ENCODE results near the gene OR2V1. TPM values are rescaled to one million over a fixed set of nuclear protein-coding genes. Genes with fewer than 3 reads are reported as not detected.

The OR2V1 gene
- total and polyA plus RNA-seq, 2 of the 13 experiments (the other 11 are each of a cell fraction or from before 2014, with no cell fraction given): not detected

DNA sequence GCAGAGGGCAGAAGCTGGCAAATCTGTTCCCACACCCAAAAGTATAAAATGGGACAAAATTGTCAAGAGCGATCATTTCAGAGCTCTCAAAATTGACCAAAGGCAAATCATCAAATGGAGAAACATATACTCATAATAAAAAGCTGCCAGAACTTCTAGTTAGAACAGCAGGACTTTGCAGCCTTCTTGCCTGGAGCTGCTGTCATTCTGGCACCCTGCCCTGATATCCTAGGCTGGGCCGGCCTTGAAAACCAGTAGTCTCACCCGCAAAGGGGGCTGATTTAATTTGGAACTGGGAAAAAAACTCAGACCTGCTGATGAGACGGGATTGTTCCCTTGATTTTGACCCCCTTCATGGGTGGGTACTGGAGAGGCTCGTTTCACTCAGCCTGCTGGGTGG is 18.5 kb downstream of the OR2V1 start:
- Histone ChIP-seq H3K4me1 (ENCODE audit: insufficient read depth, low read length) (no peaks in the 10 kb centered on the region), H3K36me3 (replicated peaks in 1 of 2; ENCODE audit: control insufficient read depth in 1 of 2, insufficient read depth in 2 of 2, low read length in 2 of 2) (no peaks in the 10 kb centered on the region), H3K4me2 (ENCODE audit: low read depth, low read length) (no peak overlapping the region), H4K20me1 (ENCODE audit: insufficient read depth, low read length) (no peaks in the 10 kb centered on the region), H3K27me3 (ENCODE audit: control insufficient read depth in 1 of 2, insufficient read depth in 2 of 2, low read length in 2 of 2) (peaks cover 6 to 60% of the 10 kb centered on the region in 2 experiments), H2AFZ (ENCODE audit: low read length) (no peak overlapping the region), H3K79me2 (ENCODE audit: insufficient read depth, low read length) (no peaks in the 10 kb centered on the region), H3K9me3 (ENCODE audit: low read length) (no peaks in the 10 kb centered on the region), H3K9ac (ENCODE audit: insufficient read depth, low read depth, low read length) (no peak overlapping the region), H3K4me3 (replicated peaks in 1 of 3; ENCODE audit: insufficient read depth in 1 of 3, low read depth in 2 of 3, low read length in 3 of 3) (no peak overlapping the region), H3K27ac (ENCODE audit: extremely low read length, insufficient read depth, low read length) (no peak overlapping the region)
- in situ Hi-C loops (cut with HindIII; ENCODE audit: extremely low pct_ligation_motif_present, low pct_unique_long_range_greater_than_20kb): no loop called here
- whole genome bisulfite sequencing (ENCODE audit: low lambda C conversion rate): 22% methylated on average over 5 of the region's 5 CpGs
- ATAC-seq (no peak), FAIRE-seq (no peak), DNase-seq (ENCODE audit: low spot score) (no peak)
- intact Hi-C loops (cut with micrococcal nuclease; ENCODE audit: unreplicated experiment): no loop called here
- TF ChIP-seq ZNF121 (CRISPR knock-in tag; IDR thresholded peaks at IDR 0.05) (no peak), PRPF4 (IDR thresholded peaks at IDR 0.05; ENCODE audit: low read depth, low read length, poor library complexity, severe bottlenecking) (no peak), MNT (IDR thresholded peaks at IDR 0.05) (no peak), ISX (CRISPR knock-in tag; conservative IDR thresholded peaks at IDR 0.05) (no peak), ZBTB46 (CRISPR knock-in tag; IDR thresholded peaks at IDR 0.05; ENCODE audit: borderline replicate concordance) (no peak), RARA (CRISPR knock-in tag; IDR thresholded peaks at IDR 0.05) (no peak), ZNF850 (CRISPR knock-in tag; conservative IDR thresholded peaks at IDR 0.05) (no peak), EZH2 (conservative IDR thresholded peaks at IDR 0.05; ENCODE audit: low read depth, low read length) (no peak), TCF7L2 (IDR thresholded peaks at IDR 0.05; ENCODE audit: low read depth, low read length) (no peak), CBFB (CRISPR knock-in tag; IDR thresholded peaks at IDR 0.05) (no peak), PHF8 (CRISPR knock-in tag; IDR thresholded peaks at IDR 0.05) (no peak), TOPORS (CRISPR knock-in tag; IDR thresholded peaks at IDR 0.05) (no peak), SAP130 (CRISPR knock-in tag; IDR thresholded peaks at IDR 0.05; ENCODE audit: low read depth) (no peak)
- TF ChIP-seq, protein P1, sequence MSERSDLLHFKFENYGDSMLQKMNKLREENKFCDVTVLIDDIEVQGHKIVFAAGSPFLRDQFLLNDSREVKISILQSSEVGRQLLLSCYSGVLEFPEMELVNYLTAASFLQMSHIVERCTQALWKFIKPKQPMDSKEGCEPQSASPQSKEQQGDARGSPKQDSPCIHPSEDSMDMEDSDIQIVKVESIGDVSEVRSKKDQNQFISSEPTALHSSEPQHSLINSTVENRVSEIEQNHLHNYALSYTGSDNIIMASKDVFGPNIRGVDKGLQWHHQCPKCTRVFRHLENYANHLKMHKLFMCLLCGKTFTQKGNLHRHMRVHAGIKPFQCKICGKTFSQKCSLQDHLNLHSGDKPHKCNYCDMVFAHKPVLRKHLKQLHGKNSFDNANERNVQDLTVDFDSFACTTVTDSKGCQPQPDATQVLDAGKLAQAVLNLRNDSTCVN (CRISPR knock-in tag; IDR thresholded peaks at IDR 0.05; ENCODE audit: borderline replicate concordance): no peak
- TF ChIP-seq, protein P2, sequence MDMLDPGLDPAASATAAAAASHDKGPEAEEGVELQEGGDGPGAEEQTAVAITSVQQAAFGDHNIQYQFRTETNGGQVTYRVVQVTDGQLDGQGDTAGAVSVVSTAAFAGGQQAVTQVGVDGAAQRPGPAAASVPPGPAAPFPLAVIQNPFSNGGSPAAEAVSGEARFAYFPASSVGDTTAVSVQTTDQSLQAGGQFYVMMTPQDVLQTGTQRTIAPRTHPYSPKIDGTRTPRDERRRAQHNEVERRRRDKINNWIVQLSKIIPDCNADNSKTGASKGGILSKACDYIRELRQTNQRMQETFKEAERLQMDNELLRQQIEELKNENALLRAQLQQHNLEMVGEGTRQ (IDR thresholded peaks at IDR 0.05; ENCODE audit: low read depth, low read length): no peak
- TF ChIP-seq, protein P2 (CRISPR knock-in tag; IDR thresholded peaks at IDR 0.05; ENCODE audit: borderline replicate concordance): no peak
- POLR2A ChIA-PET: no interaction called here
- no TSS peak for BruUV-seq (replicated peaks)
- CTCF ChIA-PET (ENCODE audit: low intra/inter-chr PET ratio, low total read pairs): no interaction called here
